Mesendoderm (in vitro differentiated cells): ENCODE data around the gene TTC24.
"Not testable (repeated sequence)": the region's sequence is repeated elsewhere in the genome, so short reads cannot be mapped to it uniquely, and the experiment has no call there.

Experiments used
- DNase-seq: peaks from one replicate; pipeline ENCODE4 v3.0.0; 2013
- H2AK5ac ChIP-seq: 2 replicates; pipeline ENCODE4 v1.6.1; 2013; ENCODE audit warnings: low read length, inconsistent platforms
- H2BK120ac ChIP-seq: 2 replicates; pipeline ENCODE4 v1.6.1; 2013; ENCODE audit warnings: low read depth, mild to moderate bottlenecking, low read length, moderate library complexity, mixed read lengths
- H2BK15ac ChIP-seq: replicated peaks from 2 replicates; pipeline ENCODE4 v1.6.1; 2013; ENCODE audit warnings: low read depth, mild to moderate bottlenecking, moderate library complexity
- H2BK5ac ChIP-seq: 2 replicates; pipeline ENCODE4 v1.6.1; 2013; ENCODE audit warnings: low read length, inconsistent platforms
- H3K18ac ChIP-seq: 2 replicates; pipeline ENCODE4 v1.6.1; 2013; ENCODE audit warnings: mild to moderate bottlenecking, low read length, mixed read lengths
- H3K23ac ChIP-seq: one replicate; pipeline ENCODE4 v1.6.1; 2013; ENCODE audit warnings: low read length
- H3K27ac ChIP-seq: 2 replicates; pipeline ENCODE4 v1.5.1; 2013; ENCODE audit warnings: low read depth, mild to moderate bottlenecking, inconsistent platforms, low read length, moderate library complexity
- H3K27me3 ChIP-seq: 2 replicates; pipeline ENCODE4 v1.6.1; 2013; ENCODE audit warnings: low read length, control low read depth, mild to moderate bottlenecking, inconsistent platforms; ENCODE audit not compliant: insufficient read depth, poor library complexity
- H3K36me3 ChIP-seq: 2 replicates; pipeline ENCODE4 v1.6.1; 2013; ENCODE audit warnings: low read length, inconsistent platforms; ENCODE audit not compliant: control insufficient read depth, insufficient read depth
- H3K4ac ChIP-seq: one replicate; pipeline ENCODE4 v1.6.1; 2013; ENCODE audit warnings: low read depth, mild to moderate bottlenecking, low read length, moderate library complexity
- H3K4me1 ChIP-seq: 2 replicates; pipeline ENCODE4 v1.6.1; 2013; ENCODE audit warnings: low read depth, low read length, inconsistent platforms; ENCODE audit not compliant: control insufficient read depth
- H3K4me2 ChIP-seq: 2 replicates; pipeline ENCODE4 v1.6.1; 2013; ENCODE audit warnings: low read length
- H3K4me3 ChIP-seq: 2 replicates; pipeline ENCODE4 v1.5.1; 2013; ENCODE audit warnings: mild to moderate bottlenecking, low read length
- H3K56ac ChIP-seq: one replicate; pipeline ENCODE4 v1.6.1; 2013; ENCODE audit warnings: low read length
- H3K79me1 ChIP-seq: 2 replicates; pipeline ENCODE4 v1.6.1; 2013; ENCODE audit warnings: low read length, inconsistent platforms
- H3K79me2 ChIP-seq: 2 replicates; pipeline ENCODE4 v1.6.1; 2013; ENCODE audit warnings: mild to moderate bottlenecking, low read length; ENCODE audit not compliant: control insufficient read depth, insufficient read depth
- H3K9ac ChIP-seq: 2 replicates; pipeline ENCODE4 v1.6.1; 2013; ENCODE audit warnings: low read length, inconsistent platforms
- H4K5ac ChIP-seq: one replicate; pipeline ENCODE4 v1.6.1; 2013; ENCODE audit warnings: low read length
- H4K8ac ChIP-seq: one replicate; pipeline ENCODE4 v1.6.1; 2013; ENCODE audit warnings: low read depth, mild to moderate bottlenecking, control low read depth, low read length, moderate library complexity
- WGBS: extraction: QIAGEN DNeasy Blood & Tissue Kit; methylation state at CpG from one replicate; pipeline ENCODE4 v1.1.7; 2013; ENCODE audit warnings: low lambda C conversion rate, missing lambda C conversion rate; ENCODE audit not compliant: insufficient coverage; ENCODE audit errors: extremely low coverage; 5-methylcytosine and 5-hydroxymethylcytosine counted together

TTC24 gene

DNA sequence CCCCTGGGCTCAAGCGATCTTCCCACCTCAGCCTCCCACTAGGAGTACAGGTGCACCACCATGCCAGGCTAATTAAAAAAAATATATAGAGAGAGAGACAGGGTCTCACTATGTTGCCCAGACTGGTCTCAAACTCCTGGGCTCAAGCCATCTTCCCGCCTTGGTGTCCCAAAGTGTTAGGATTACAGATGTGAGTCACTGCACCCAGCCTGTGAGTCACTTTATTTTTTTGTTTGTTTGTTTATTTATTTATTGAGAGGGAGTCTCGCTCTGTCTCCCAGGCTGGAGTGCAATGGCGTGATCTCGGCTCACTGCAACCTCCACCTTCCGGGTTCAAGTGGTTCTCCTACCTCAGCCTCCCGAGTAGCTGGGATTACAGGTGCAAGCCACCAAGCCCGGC, 8.4 kb downstream of the TTC24 start:
- not testable (repeated sequence) for H3K4me3 ChIP-seq, H3K9ac ChIP-seq, H3K23ac ChIP-seq, H3K18ac ChIP-seq, H3K27me3 ChIP-seq, H3K79me2 ChIP-seq, H2AK5ac ChIP-seq, DNase-seq, H4K5ac ChIP-seq, H2BK120ac ChIP-seq, H3K4me2 ChIP-seq, H3K36me3 ChIP-seq, H3K56ac ChIP-seq, H3K4ac ChIP-seq, H2BK5ac ChIP-seq, H2BK15ac ChIP-seq, H3K4me1 ChIP-seq, H3K27ac ChIP-seq, H3K79me1 ChIP-seq, H4K8ac ChIP-seq
- no CpG with 5 or more reads among the region's 8 CpGs for WGBS

DNA sequence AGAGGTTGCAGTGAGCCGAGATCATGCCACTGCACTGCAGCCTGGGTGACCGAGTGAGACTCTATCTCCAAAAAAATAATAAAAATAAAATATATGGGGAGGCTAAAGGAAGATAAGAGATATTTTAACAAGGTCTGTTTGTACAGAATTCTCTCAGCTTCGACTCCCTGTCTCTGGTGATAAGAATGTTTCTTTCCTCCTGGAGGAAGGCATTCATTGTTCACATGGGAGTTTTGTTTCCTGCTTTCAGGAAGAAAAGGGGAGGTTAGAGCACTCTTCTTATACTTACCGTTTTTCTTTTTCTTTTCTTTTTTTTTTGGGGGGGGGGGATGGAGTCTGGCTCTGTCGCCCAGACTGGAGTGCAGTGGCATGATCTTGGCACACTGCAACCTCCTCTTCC, 10.0 kb downstream of the TTC24 start:
- H2BK120ac ChIP-seq: no peak overlapping the region
- H3K79me2 ChIP-seq: no peaks in the 10 kb centered on the region
- H3K27me3 ChIP-seq: no peaks in the 10 kb centered on the region
- no peak overlapping the region for H3K23ac ChIP-seq
- H3K4me1 ChIP-seq: peaks cover 1% of the 10 kb centered on the region
- no peak overlapping the region for H3K4me2 ChIP-seq
- no peak overlapping the region for H3K18ac ChIP-seq
- H4K5ac ChIP-seq: no peak overlapping the region
- H3K9ac ChIP-seq: no peak overlapping the region
- H2AK5ac ChIP-seq: no peak overlapping the region
- DNase-seq: no peak
- H3K4me3 ChIP-seq: no peak overlapping the region
- H3K79me1 ChIP-seq: no peaks in the 10 kb centered on the region
- H4K8ac ChIP-seq: no peak overlapping the region
- no peak overlapping the region for H2BK15ac ChIP-seq
- no peak overlapping the region for H3K4ac ChIP-seq
- no peak overlapping the region for H2BK5ac ChIP-seq
- H3K36me3 ChIP-seq: peaks cover under 1% of the 10 kb centered on the region
- no peak overlapping the region for H3K27ac ChIP-seq
- no CpG with 5 or more reads among the region's 5 CpGs for WGBS
- no peak overlapping the region for H3K56ac ChIP-seq

DNA sequence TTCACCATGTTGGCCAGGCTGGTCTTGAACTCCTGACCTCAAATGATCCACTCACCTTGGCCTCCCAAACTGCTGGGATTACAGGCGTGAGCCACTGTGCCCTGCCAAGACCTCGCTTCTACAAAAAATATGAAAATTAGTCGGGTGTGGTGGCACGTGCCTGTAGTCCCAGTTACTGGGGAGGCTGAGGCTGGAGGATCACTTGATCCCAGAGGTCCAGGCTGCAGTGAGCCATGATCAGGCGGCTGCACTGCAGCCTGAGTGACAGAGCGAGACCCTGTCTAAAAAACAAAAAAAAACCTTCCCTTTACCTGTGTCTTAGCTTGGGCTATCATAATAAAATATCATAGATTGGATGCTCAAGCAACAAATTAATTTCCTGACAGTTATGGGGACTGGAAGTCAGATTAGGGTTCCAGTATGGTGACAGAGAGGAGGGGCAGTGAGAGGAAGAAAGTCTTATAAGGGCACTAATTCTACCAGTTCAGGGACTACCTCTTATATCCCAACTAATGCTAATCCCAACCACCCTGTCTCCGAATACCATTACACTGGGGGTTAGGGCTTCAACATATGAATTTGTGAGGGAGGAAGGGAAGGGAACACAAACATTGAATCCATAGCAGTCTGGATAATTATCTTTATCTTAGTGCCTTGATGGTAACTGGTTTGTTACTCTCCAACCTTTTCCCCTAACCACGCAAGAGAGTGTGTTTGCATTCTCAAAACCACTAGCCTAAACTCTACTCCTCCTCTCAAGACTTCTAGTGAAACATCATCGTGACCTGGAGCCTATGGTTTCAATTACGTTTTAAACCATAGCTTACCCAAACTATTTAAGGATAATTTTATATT, 11.0 kb downstream of the TTC24 start:
- DNase-seq: no peak
- H2AK5ac ChIP-seq: no peak overlapping the region
- H2BK15ac ChIP-seq: no peak overlapping the region
- no peaks in the 10 kb centered on the region for H3K79me2 ChIP-seq
- H3K18ac ChIP-seq: no peak overlapping the region
- H3K4me3 ChIP-seq: no peak overlapping the region
- H3K56ac ChIP-seq: no peak overlapping the region
- H3K36me3 ChIP-seq: peaks cover 3% of the 10 kb centered on the region
- no peak overlapping the region for H4K8ac ChIP-seq
- H3K23ac ChIP-seq: no peak overlapping the region
- H2BK5ac ChIP-seq: no peak overlapping the region
- no peak overlapping the region for H2BK120ac ChIP-seq
- H3K27me3 ChIP-seq: no peaks in the 10 kb centered on the region
- H4K5ac ChIP-seq: no peak overlapping the region
- no peaks in the 10 kb centered on the region for H3K4me1 ChIP-seq
- no peak overlapping the region for H3K27ac ChIP-seq
- H3K9ac ChIP-seq: peak overlapping the region; percentile 89
- H3K79me1 ChIP-seq: no peaks in the 10 kb centered on the region
- WGBS: no CpG with 5 or more reads among the region's 10 CpGs
- no peak overlapping the region for H3K4me2 ChIP-seq
- no peak overlapping the region for H3K4ac ChIP-seq

DNA sequence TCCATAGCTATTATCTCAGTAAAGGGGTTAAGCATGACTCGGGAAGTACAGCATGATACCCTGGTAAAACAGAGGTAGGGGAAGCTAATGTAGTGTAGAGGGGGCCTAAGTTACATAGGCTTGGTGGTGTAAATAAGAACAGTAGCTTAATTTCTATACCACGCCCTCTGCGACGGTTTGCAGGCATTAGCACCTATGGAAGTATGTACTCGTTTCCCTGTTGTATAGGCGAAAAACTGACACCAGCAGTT, 11.6 kb downstream of the TTC24 start:
- Histone ChIP-seq H3K18ac (no peak overlapping the region), H2BK120ac (no peak overlapping the region), H3K36me3 (peaks cover 7% of the 10 kb centered on the region), H3K9ac (peak overlapping the region; percentile 89), H2AK5ac (no peak overlapping the region), H3K56ac (peak overlapping the region; percentile 95), H3K27me3 (no peaks in the 10 kb centered on the region), H3K4ac (peak overlapping the region; percentile 26), H3K79me1 (no peaks in the 10 kb centered on the region), H3K23ac (no peak overlapping the region), H4K5ac (peak overlapping the region; percentile 81), H2BK15ac (no peak overlapping the region), H4K8ac (no peak overlapping the region), H3K4me1 (no peaks in the 10 kb centered on the region), H3K27ac (peak overlapping the region; percentile 24), H2BK5ac (no peak overlapping the region), H3K79me2 (no peaks in the 10 kb centered on the region), H3K4me2 (peak overlapping the region; percentile 85), H3K4me3 (peak overlapping the region; percentile 67)
- no peak for DNase-seq
- no CpG with 5 or more reads among the region's 6 CpGs for WGBS

DNA sequence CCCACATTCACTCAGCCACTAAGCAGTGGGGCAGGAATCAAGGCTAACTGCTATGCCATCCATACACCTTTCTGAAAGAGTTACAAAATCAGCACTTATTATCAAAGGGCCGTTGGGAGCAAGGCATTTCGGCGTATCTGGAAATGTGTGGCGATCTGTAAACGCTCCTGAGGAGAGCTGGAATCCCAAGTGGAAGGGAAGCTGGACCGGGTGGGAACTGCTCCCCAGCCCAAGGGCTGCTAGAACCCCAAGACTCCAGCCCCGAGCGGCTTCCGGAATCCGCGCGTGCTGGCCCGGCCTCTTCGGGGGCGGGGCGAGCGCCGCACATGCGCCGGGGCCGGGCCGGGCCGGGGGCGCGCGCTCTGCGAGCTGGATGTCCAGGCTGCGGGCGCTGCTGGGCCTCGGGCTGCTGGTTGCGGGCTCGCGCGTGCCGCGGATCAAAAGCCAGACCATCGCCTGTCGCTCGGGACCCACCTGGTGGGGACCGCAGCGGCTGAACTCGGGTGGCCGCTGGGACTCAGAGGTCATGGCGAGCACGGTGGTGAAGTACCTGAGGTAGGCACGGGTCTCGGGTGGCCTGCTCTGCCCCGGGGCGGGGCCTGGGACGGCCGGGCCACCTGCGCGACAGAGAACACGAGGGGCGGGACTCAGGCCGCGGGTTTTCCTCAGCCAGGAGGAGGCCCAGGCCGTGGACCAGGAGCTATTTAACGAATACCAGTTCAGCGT, 12.1 kb downstream of the TTC24 start, which contains the start of gene NAXE:
NAXE (plus strand) TSS at position 345 of the 726 bp plus-strand sequence; CDS start at position 374, 29 bp downstream.
- H3K36me3 ChIP-seq: peaks cover 9% of the 10 kb centered on the region
- H3K18ac ChIP-seq: peak within 1 kb of the TSS; percentile 79
- H2BK5ac ChIP-seq: peak within 1 kb of the TSS; percentile 43
- H2BK120ac ChIP-seq: no peak within 1 kb of the TSS
- peak within 1 kb of the TSS; percentile 87 for H3K4me3 ChIP-seq
- peak within 1 kb of the TSS; percentile 81 for H4K5ac ChIP-seq
- peak; percentile 78 for DNase-seq
- H3K27ac ChIP-seq: peak within 1 kb of the TSS; percentile 58
- no peak within 1 kb of the TSS for H4K8ac ChIP-seq
- peak within 1 kb of the TSS; percentile 96 for H3K56ac ChIP-seq
- H2BK15ac ChIP-seq: no peak within 1 kb of the TSS
- H3K4ac ChIP-seq: peak within 1 kb of the TSS; percentile 46
- H3K9ac ChIP-seq: peak within 1 kb of the TSS; percentile 89
- H2AK5ac ChIP-seq: peak within 1 kb of the TSS; percentile 4
- H3K4me1 ChIP-seq: no peaks in the 10 kb centered on the region
- no CpG with 5 or more reads among the region's 60 CpGs for WGBS
- H3K4me2 ChIP-seq: peak within 1 kb of the TSS; percentile 85
- H3K23ac ChIP-seq: no peak within 1 kb of the TSS
- H3K27me3 ChIP-seq: no peaks in the 10 kb centered on the region
- H3K79me2 ChIP-seq: no peaks in the 10 kb centered on the region
- H3K79me1 ChIP-seq: no peaks in the 10 kb centered on the region
